GM12801 (cell line): ENCODE measurements around the gene PEAK3.

Experiments used
- CTCF ChIP-seq: IDR thresholded peaks from one replicate; pipeline ENCODE4 v1.5.1; 2011; ENCODE audit warnings: control low read depth; ENCODE audit not compliant: insufficient read length; ENCODE audit errors: extremely low read depth

PEAK3 gene

GRCh38 chr19:2266183-2266993, 15.6 kb downstream of the PEAK3 start:
- TF ChIP-seq CTCF: no peak

GRCh38 chr19:2261438-2262172, 20.4 kb downstream of the PEAK3 start:
- no peak for TF ChIP-seq CTCF

- TF ChIP-seq CTCF: no peak
These were observed 21.6 kb downstream of the PEAK3 start for GRCh38 chr19:2260341-2260805.

GRCh38 chr19:2259336-2259735, 22.6 kb downstream of the PEAK3 start:
- TF ChIP-seq CTCF: no peak

- no peak for TF ChIP-seq CTCF
These were observed 25.8 kb downstream of the PEAK3 start, which contains the start of gene JSRP1 for GRCh38 chr19:2255982-2256685. TSS of gene JSRP1 (minus strand) at chr19:2256417. CDS start at chr19:2255314, 1,103 bp downstream.

GRCh38 chr19:2255112-2255845, 26.7 kb downstream of the PEAK3 start:
- no peak for TF ChIP-seq CTCF
